Transverse colon (tissue), 3 donors: ENCODE data around the gene CAMSAP1.

Source experiments
- EP300 ChIP-seq: sonication (generic); formaldehyde crosslinking; IDR thresholded peaks from one replicate; pipeline ENCODE4 v1.6.1; 2017; ENCODE audit warnings: antibody characterized with exemption, low read depth
- POLR2A ChIP-seq: fragments of 450-650 bp; IDR thresholded peaks from one replicate; pipeline ENCODE4 v1.6.1; 2016; ENCODE audit warnings: antibody characterized with exemption, mild to moderate bottlenecking, moderate library complexity
- TF ChIP-seq, protein P1 (sequence below), 5 experiments: fragments of 200-600 bp in 3 of 5; fragments of 450-650 bp in 2 of 5; sonication (generic) in 3 of 5; IDR thresholded peaks; 1 replicate in 2 of 5; 2 replicates in 3 of 5; pipeline ENCODE4 v1.5.1; 2016 to 2017; ENCODE audit warnings: antibody characterized with exemption in 5 of 5, inconsistent platforms in 3 of 5, mild to moderate bottlenecking in 2 of 5, moderate library complexity in 1 of 5

GRCh38 chr9:135947582-135947981 is 40.2 kb upstream of the CAMSAP1 start:
- TF ChIP-seq POLR2A (no peak), EP300 (no peak)
- TF ChIP-seq, protein P1, sequence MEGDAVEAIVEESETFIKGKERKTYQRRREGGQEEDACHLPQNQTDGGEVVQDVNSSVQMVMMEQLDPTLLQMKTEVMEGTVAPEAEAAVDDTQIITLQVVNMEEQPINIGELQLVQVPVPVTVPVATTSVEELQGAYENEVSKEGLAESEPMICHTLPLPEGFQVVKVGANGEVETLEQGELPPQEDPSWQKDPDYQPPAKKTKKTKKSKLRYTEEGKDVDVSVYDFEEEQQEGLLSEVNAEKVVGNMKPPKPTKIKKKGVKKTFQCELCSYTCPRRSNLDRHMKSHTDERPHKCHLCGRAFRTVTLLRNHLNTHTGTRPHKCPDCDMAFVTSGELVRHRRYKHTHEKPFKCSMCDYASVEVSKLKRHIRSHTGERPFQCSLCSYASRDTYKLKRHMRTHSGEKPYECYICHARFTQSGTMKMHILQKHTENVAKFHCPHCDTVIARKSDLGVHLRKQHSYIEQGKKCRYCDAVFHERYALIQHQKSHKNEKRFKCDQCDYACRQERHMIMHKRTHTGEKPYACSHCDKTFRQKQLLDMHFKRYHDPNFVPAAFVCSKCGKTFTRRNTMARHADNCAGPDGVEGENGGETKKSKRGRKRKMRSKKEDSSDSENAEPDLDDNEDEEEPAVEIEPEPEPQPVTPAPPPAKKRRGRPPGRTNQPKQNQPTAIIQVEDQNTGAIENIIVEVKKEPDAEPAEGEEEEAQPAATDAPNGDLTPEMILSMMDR (IDR thresholded peaks at IDR 0.05) = no peak
